Measurements from ENCODE around the gene C16orf89. TPM values are rescaled to one million over a fixed set of nuclear protein-coding genes. Genes with fewer than 3 reads are reported as not detected.

C16orf89 gene
- total RNA-seq, 2 experiments from 2014 or later = not detected

GRCh38 chr16:5019775-5020174 lies 46.0 kb downstream of the C16orf89 start:
- no peaks in the 10 kb centered on the region for H3K4me1 Mint-ChIP-seq (ENCODE audit: low read depth)
- H3K4me3 Mint-ChIP-seq = no peak overlapping the region
- no peaks in the 10 kb centered on the region for H3K36me3 Mint-ChIP-seq
- H3K27ac Mint-ChIP-seq = no peak overlapping the region
- POLR2A ChIA-PET = no interaction called here
- no peaks in the 10 kb centered on the region for H3K27me3 Mint-ChIP-seq
- DNase-seq = no peak
- intact Hi-C loops (cut with micrococcal nuclease) = no loop called here
- no peaks in the 10 kb centered on the region for H3K9me3 Mint-ChIP-seq
- CTCF ChIA-PET = no interaction called here

GRCh38 chr16:5018793-5019192 lies 47.0 kb downstream of the C16orf89 start:
- H3K4me3 Mint-ChIP-seq = no peak overlapping the region
- H3K27me3 Mint-ChIP-seq = no peaks in the 10 kb centered on the region
- no peaks in the 10 kb centered on the region for H3K9me3 Mint-ChIP-seq
- no peak overlapping the region for H3K27ac Mint-ChIP-seq
- H3K36me3 Mint-ChIP-seq = no peaks in the 10 kb centered on the region
- POLR2A ChIA-PET = no interaction called here
- DNase-seq = no peak
- CTCF ChIA-PET = no interaction called here
- H3K4me1 Mint-ChIP-seq (ENCODE audit: low read depth) = no peaks in the 10 kb centered on the region
- intact Hi-C loops (cut with micrococcal nuclease) = no loop called here

- CTCF ChIA-PET = interaction anchor here (0.6 kb wide), 1 partner anchor 169 kb away, joined by 3 read pairs; no protein-coding TSS in a partner anchor
- no peak overlapping the region for H3K27ac Mint-ChIP-seq
- no peaks in the 10 kb centered on the region for H3K27me3 Mint-ChIP-seq
- H3K36me3 Mint-ChIP-seq = no peaks in the 10 kb centered on the region
- H3K9me3 Mint-ChIP-seq = no peaks in the 10 kb centered on the region
- DNase-seq = no peak
- POLR2A ChIA-PET = no interaction called here
- intact Hi-C loops (cut with micrococcal nuclease) = no loop called here
- no peaks in the 10 kb centered on the region for H3K4me1 Mint-ChIP-seq (ENCODE audit: low read depth)
- no peak overlapping the region for H3K4me3 Mint-ChIP-seq
Observed at GRCh38 chr16:5017678-5017969, 48.1 kb downstream of the C16orf89 start.

- Mint-ChIP-seq H3K36me3 (no peaks in the 10 kb centered on the region), H3K4me1 (ENCODE audit: low read depth) (no peaks in the 10 kb centered on the region), H3K27me3 (no peaks in the 10 kb centered on the region), H3K9me3 (no peaks in the 10 kb centered on the region), H3K27ac (no peak overlapping the region), H3K4me3 (no peak overlapping the region)
- ChIA-PET CTCF (no interaction called here), POLR2A (no interaction called here)
- intact Hi-C loops (cut with micrococcal nuclease) = no loop called here
- DNase-seq = no peak
Observed at GRCh38 chr16:5016967-5017677, 48.6 kb downstream of the C16orf89 start.

- peaks cover 2% of the 10 kb centered on the region for H3K27me3 Mint-ChIP-seq
- CTCF ChIA-PET = no interaction called here
- DNase-seq = no peak
- H3K27ac Mint-ChIP-seq = no peak overlapping the region
- POLR2A ChIA-PET = no interaction called here
- no peaks in the 10 kb centered on the region for H3K36me3 Mint-ChIP-seq
- intact Hi-C loops (cut with micrococcal nuclease) = no loop called here
- H3K9me3 Mint-ChIP-seq = no peaks in the 10 kb centered on the region
- no peak overlapping the region for H3K4me3 Mint-ChIP-seq
- H3K4me1 Mint-ChIP-seq (ENCODE audit: low read depth) = no peaks in the 10 kb centered on the region
Observed at GRCh38 chr16:5015887-5016286, 49.9 kb downstream of the C16orf89 start.

- no peak overlapping the region for H3K27ac Mint-ChIP-seq
- DNase-seq = no peak
- H3K36me3 Mint-ChIP-seq = no peaks in the 10 kb centered on the region
- intact Hi-C loops (cut with micrococcal nuclease) = no loop called here
- H3K9me3 Mint-ChIP-seq = no peaks in the 10 kb centered on the region
- ChIA-PET POLR2A (no interaction called here), CTCF (no interaction called here)
- no peaks in the 10 kb centered on the region for H3K4me1 Mint-ChIP-seq (ENCODE audit: low read depth)
- no peak overlapping the region for H3K4me3 Mint-ChIP-seq
- peaks cover 2% of the 10 kb centered on the region for H3K27me3 Mint-ChIP-seq
Observed at GRCh38 chr16:5015351-5015750, 50.4 kb downstream of the C16orf89 start.

GRCh38 chr16:5012887-5013286 lies 52.9 kb downstream of the C16orf89 start:
- H3K36me3 Mint-ChIP-seq = no peaks in the 10 kb centered on the region
- no peak for DNase-seq
- H3K27me3 Mint-ChIP-seq = peaks cover 6% of the 10 kb centered on the region
- ChIA-PET POLR2A (no interaction called here), CTCF (no interaction called here)
- no peaks in the 10 kb centered on the region for H3K9me3 Mint-ChIP-seq
- no peaks in the 10 kb centered on the region for H3K4me1 Mint-ChIP-seq (ENCODE audit: low read depth)
- H3K27ac Mint-ChIP-seq = no peak overlapping the region
- no peak overlapping the region for H3K4me3 Mint-ChIP-seq
- intact Hi-C loops (cut with micrococcal nuclease) = no loop called here

- intact Hi-C loops (cut with micrococcal nuclease) = no loop called here
- DNase-seq = no peak
- H3K4me3 Mint-ChIP-seq = no peak overlapping the region
- no peaks in the 10 kb centered on the region for H3K36me3 Mint-ChIP-seq
- no peaks in the 10 kb centered on the region for H3K4me1 Mint-ChIP-seq (ENCODE audit: low read depth)
- peaks cover 6% of the 10 kb centered on the region for H3K27me3 Mint-ChIP-seq
- H3K27ac Mint-ChIP-seq = no peak overlapping the region
- POLR2A ChIA-PET = no interaction called here
- CTCF ChIA-PET = no interaction called here
- H3K9me3 Mint-ChIP-seq = no peaks in the 10 kb centered on the region
Observed at GRCh38 chr16:5011637-5012036, 54.1 kb downstream of the C16orf89 start.

- intact Hi-C loops (cut with micrococcal nuclease) = no loop called here
- no peaks in the 10 kb centered on the region for H3K4me1 Mint-ChIP-seq (ENCODE audit: low read depth)
- no peaks in the 10 kb centered on the region for H3K9me3 Mint-ChIP-seq
- POLR2A ChIA-PET = no interaction called here
- CTCF ChIA-PET = no interaction called here
- no peak overlapping the region for H3K27ac Mint-ChIP-seq
- peaks cover 6% of the 10 kb centered on the region for H3K27me3 Mint-ChIP-seq
- no peaks in the 10 kb centered on the region for H3K36me3 Mint-ChIP-seq
- no peak for DNase-seq
- no peak overlapping the region for H3K4me3 Mint-ChIP-seq
Observed at GRCh38 chr16:5010576-5011329, 55.0 kb downstream of the C16orf89 start.

- Mint-ChIP-seq H3K36me3 (no peaks in the 10 kb centered on the region), H3K9me3 (no peaks in the 10 kb centered on the region), H3K27ac (no peak overlapping the region), H3K4me1 (ENCODE audit: low read depth) (no peaks in the 10 kb centered on the region), H3K27me3 (peaks cover 11% of the 10 kb centered on the region), H3K4me3 (no peak overlapping the region)
- ChIA-PET POLR2A (no interaction called here), CTCF (no interaction called here)
- intact Hi-C loops (cut with micrococcal nuclease) = no loop called here
- DNase-seq = no peak
Observed at GRCh38 chr16:5008311-5008731, 57.4 kb downstream of the C16orf89 start.

- Mint-ChIP-seq H3K4me3 (no peak overlapping the region), H3K9me3 (no peaks in the 10 kb centered on the region), H3K4me1 (ENCODE audit: low read depth) (no peaks in the 10 kb centered on the region), H3K36me3 (no peaks in the 10 kb centered on the region), H3K27me3 (peaks cover 11% of the 10 kb centered on the region), H3K27ac (no peak overlapping the region)
- CTCF ChIA-PET = no interaction called here
- DNase-seq = no peak
- POLR2A ChIA-PET = no interaction called here
- intact Hi-C loops (cut with micrococcal nuclease) = no loop called here
Observed at GRCh38 chr16:5007256-5007655, 58.5 kb downstream of the C16orf89 start.

GRCh38 chr16:5006348-5007193 lies 59.2 kb downstream of the C16orf89 start:
- Mint-ChIP-seq H3K9me3 (no peaks in the 10 kb centered on the region), H3K27me3 (peaks cover 10% of the 10 kb centered on the region), H3K4me1 (ENCODE audit: low read depth) (no peaks in the 10 kb centered on the region), H3K27ac (no peak overlapping the region), H3K4me3 (no peak overlapping the region), H3K36me3 (no peaks in the 10 kb centered on the region)
- DNase-seq = no peak
- POLR2A ChIA-PET = no interaction called here
- intact Hi-C loops (cut with micrococcal nuclease) = no loop called here
- CTCF ChIA-PET = no interaction called here

GRCh38 chr16:5005916-5006315 lies 59.8 kb downstream of the C16orf89 start:
- ChIA-PET POLR2A (no interaction called here), CTCF (no interaction called here)
- intact Hi-C loops (cut with micrococcal nuclease) = no loop called here
- Mint-ChIP-seq H3K9me3 (no peaks in the 10 kb centered on the region), H3K4me3 (no peak overlapping the region), H3K4me1 (ENCODE audit: low read depth) (no peaks in the 10 kb centered on the region), H3K27me3 (peaks cover 9% of the 10 kb centered on the region), H3K36me3 (no peaks in the 10 kb centered on the region), H3K27ac (no peak overlapping the region)
- DNase-seq = no peak
